ENCODE measurements around the gene CADM3.

The CADM3 gene

GRCh38 chr1:159207080-159207479 lies 35.7 kb downstream of the CADM3 start:
- no peak for DNase-seq

- DNase-seq: no peak
These were observed 36.4 kb downstream of the CADM3 start for GRCh38 chr1:159207774-159208173.

GRCh38 chr1:159208175-159208825 lies 36.9 kb downstream of the CADM3 start:
- no peak for DNase-seq

- DNase-seq: no peak
These were observed 37.6 kb downstream of the CADM3 start for GRCh38 chr1:159209061-159209460.

GRCh38 chr1:159211331-159212136 lies 40.1 kb downstream of the CADM3 start:
- peak; percentile 59 for DNase-seq

- no peak for DNase-seq
These were observed 41.2 kb downstream of the CADM3 start for GRCh38 chr1:159212596-159212995.

- peak; percentile 62 for DNase-seq
These were observed 42.8 kb downstream of the CADM3 start for GRCh38 chr1:159214149-159214760.

GRCh38 chr1:159218649-159219636 lies 47.5 kb downstream of the CADM3 start:
- DNase-seq: no peak

GRCh38 chr1:159222075-159222865 lies 50.9 kb downstream of the CADM3 start:
- no peak for DNase-seq

GRCh38 chr1:159223004-159223403 lies 51.6 kb downstream of the CADM3 start:
- no peak for DNase-seq

GRCh38 chr1:159228554-159228953 lies 57.1 kb downstream of the CADM3 start:
- no peak for DNase-seq

GRCh38 chr1:159229260-159229885 lies 58.0 kb downstream of the CADM3 start:
- DNase-seq: no peak

GRCh38 chr1:159229896-159230295 lies 58.5 kb downstream of the CADM3 start:
- no peak for DNase-seq

GRCh38 chr1:159239551-159240220 lies 68.3 kb downstream of the CADM3 start:
- DNase-seq: no peak

GRCh38 chr1:159247266-159247665 lies 75.9 kb downstream of the CADM3 start:
- no peak for DNase-seq

GRCh38 chr1:159248311-159248710 lies 76.9 kb downstream of the CADM3 start:
- DNase-seq: no peak

GRCh38 chr1:159250638-159251216 lies 79.3 kb downstream of the CADM3 start:
- DNase-seq: no peak
